GF-D8 (cell line): ENCODE results near the gene GPS1.

Source experiments
- DNase-seq: peaks from one replicate; lab custom pipeline; 2025; lab: John Stamatoyannopoulos, UW

Gene GPS1

DNA sequence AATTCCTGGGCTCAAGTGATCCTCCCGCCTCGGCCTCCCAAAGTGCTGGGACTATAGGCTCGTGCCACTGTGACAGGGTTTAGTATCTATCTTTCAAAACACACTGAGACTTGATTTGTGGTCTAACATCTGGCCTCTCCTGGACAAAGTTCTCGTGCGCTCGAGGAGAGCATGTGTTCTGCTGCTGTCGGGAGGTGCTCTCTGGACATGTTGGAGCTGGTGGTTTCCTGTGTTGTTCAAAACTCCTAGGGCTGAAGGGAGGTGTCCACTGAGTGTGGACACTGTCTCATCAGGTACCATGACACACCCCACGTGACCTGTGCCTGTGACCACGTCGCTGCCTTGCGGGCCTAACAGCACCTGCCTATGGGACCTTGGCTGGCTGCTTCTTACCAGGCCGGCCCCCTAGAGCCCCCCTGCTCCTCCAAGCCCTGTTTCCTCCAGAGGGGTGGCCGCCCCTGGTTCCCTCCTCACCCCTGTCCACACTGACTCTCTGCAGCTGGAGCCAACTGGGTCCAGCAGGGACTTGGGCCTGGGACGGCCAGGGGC is 5.7 kb upstream of the GPS1 start:
- DNase-seq = no peak

DNA sequence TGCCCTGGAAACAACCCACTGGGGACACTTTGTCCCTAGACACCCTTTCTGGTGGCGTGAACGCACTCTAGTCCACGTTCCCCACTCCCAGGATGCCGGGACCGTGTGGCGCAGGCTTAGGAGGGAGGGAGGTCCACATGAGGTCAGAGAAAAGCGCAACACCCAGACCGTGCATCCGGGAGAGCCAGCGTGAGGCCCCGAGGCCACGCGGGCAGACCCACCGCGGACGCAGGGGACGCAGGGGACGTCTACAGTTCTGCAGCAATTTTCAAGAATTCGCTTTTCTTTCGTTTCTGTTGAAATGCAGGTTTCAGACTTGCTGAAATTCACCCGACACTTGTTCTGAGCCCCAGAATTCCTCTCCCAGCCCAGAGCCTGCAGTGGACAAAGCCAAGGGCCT is 4.8 kb upstream of the GPS1 start:
- DNase-seq = no peak

DNA sequence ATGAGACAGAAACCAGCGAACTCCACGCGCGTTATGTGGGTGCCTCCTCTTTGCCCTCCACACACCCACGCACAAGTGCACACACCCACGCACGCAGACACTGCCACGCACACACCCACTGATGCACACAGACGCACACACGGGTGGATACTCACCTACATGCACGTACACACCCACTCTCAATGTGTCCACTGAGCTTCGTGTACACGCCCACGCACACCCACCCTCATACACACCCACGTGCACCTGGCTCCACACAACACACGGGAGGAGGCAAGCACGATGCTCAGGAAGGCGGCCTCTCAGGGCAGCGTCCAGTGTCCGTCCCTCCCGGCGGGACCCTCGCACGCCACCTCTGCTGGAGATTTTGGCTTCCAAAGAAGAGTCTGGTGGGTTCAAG is 4.3 kb upstream of the GPS1 start:
- DNase-seq = no peak

DNA sequence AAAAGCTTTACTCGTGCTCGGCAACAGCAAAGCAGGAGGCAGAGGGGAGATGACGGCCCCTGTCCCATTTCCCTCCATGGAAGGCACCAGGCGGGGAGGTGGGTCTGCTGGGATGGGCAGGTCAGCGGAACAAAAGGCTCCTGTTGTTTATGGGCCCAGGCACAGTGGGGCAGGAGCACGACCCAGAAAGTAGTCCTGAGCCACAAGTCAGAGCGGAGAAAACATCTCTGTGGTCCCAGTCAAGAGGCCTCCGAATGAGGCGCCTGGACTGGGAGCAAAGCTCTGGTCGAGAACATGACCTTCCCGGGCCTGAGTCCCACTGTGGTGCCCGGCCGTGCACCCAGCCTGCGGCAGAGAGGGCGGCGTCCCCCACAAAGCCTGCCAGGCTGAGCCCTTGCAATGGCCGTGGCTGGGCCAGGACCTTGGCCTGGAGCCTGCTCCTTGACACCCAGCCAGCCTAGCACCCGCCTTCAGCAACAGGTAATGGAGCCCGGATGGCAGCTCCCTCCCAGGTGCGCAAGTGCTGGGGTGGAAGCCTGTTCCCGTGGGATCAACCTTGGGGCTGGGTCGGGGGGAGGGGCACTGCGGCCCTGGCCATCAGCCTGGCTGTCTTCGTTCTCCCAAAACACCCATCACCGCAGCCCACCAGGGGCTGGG is 3.7 kb upstream of the GPS1 start:
- no peak for DNase-seq

DNA sequence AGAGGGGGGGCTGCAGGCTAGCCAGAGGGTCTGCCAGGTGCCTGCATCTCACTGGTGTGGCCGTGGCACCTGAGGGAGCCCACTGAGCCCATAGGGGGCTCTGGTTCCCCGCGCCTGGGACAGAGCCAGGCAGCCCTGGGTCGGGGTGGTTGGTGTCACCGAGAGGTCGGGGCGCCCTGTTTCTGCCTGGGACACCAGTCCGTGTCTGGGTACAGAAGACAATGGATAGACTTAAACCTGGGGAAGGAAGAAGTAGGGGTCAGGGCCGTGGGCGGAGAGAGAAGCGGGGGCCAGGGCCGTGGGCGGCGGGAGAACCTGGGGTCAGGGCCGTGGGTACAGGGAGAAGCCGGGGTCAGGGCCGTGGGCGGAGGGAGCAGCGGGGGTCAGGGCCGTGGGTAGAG is 3.1 kb upstream of the GPS1 start:
- no peak for DNase-seq

DNA sequence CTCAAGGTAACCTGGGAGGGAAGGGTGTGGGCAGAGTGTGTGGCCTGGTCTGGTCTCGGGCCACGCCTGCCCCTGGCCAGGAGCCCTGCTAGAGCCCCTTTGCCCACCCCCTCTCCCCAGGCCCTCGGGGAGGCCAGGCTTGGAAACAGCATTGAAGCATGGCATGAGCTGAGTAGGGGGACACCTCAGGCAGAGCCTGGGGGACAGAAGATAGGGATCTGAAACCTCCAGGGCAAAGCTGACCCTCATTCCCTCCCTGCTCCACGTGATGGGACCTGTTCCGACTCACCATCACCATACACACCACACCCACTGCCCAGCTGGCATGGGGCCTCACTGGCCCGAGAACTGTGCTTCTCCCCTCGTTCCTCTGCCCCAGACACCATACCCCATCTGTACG is 2.6 kb upstream of the GPS1 start:
- no peak for DNase-seq

DNA sequence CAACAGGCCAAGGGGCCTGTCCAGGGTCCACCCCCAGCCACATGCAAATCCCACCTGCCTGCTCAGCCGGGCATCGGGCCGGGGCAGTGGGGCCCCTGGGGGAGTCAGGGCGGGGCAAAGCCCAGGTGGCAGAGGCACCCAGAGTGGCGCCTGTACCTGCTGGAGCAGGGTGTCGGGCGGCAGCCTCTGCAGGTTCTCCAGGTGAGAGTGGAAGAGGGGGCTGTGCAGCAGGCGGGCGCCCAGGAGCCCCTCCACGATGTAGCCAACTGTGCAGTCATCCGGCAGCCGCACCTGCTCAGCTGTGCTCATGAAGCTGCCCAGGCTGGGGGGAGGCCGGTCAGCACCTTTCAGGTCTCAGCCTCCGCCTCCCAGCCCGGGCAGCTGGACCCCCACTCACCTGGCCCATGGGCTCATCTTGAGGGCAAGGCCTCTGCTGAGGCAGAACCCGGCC is 2.2 kb upstream of the GPS1 start:
- no peak for DNase-seq

DNA sequence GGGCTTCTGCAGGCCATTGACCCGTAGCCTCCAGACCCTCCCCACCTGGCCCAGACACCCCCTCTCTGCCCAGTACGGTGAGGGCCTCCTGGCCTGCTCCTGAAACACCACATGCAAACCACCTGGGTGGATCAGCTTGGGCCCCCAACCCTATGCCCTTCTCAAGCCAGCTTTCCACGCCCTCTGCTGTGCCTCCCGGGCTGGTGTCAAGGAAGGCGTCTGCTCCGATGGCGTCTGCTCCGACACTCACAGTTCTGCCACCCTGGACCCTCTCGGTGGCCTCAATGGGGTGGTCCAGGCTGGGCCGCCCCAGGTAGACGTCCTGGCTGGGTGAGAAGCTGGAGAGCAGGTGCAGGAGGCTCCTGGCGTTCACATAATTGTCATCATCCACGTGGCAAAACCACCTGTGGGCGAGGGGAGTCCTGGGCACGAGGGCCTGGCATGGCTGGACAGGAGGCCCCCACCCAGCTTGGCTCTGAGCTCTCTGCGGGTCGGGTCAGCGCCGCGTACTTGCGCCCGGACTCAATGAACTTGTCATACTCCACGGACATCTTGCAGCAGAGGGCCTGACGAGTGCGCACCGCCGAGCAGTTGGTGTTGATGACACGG is 1.4 kb upstream of the GPS1 start:
- no peak for DNase-seq

DNA sequence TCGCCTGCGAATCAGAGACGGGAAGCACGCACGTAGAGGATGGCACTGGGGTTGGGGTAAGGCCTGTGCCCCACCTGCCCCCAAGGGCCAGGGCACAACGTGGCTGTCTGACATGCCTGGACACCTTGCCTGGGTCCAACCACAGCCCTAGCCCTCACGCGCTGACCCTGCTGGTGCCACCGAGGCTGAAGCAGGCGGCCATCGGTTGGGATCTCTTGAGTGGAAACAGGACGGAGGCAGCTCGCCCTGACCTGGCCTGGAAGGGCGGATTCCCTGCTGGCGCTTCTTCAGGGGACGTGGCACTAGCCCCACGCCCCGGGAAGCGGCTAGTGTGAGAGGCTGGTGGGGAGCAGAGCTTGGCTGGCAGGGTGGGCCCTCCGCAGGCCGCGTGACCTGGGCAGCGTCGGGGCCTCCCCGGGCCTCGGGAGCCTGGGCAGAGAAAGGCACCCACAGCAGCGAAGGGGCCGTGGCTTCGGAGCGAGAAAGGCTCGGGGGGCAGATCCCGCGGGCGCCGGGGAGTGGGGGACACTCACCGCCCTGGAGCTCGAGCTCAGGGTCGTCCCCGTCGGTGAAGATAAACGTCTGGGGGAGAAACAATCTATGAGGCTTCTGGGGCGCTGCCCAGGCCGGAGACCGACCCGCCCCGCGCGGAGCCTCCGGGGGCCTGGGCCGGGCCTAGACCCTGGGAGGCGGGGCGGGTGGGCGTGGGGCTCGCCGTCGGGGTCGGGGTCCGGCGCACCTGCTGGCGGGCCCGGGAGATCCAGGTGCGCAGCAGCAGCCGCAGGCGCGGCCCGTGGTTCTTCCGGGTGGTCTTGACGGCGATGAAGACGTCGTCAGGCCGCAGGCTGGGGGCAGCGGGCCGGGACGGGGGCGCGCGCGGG is 697 bp upstream of the GPS1 start:
- no peak for DNase-seq

DNA sequence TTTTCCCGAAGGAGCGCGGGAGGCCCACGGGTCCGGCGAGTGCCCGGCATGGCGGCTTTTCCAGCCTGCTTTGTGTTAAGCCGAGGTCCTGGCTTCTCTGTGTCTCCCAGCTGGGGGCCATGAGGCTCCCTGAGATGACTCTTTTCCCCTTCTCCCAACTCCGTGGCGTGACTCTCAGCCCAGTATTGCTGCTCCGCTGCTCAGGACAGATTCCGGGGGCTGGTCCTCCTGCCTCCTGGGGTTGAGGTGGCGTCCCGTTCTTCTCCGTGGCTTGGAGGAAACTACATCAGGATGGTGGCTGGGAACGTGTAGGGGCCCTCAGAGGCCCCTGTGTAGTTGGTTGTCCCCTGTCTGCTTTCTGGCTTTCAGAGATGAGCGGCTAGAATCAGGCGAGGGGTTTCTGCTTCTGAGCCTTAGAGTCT is 951 bp downstream of the GPS1 start:
- DNase-seq = no peak

DNA sequence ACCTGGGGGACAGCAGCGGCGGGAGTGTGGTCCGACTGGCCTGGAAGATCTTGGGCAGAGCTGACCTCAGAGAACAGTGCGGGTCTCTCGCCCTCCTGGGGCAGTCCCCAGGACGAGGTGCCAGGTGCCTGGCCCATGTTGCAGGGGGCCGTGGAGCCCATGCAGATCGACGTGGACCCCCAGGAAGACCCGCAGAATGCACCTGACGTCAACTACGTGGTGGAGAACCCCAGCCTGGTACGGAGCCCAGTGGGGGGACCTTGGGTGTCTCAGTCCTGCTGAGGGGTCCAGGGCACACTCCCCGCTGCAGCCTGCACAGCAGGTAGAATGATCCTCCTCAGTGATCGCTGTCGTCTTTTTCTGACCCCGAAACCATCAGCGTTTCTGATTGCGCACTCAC is 1.4 kb downstream of the GPS1 start:
- no peak for DNase-seq

DNA sequence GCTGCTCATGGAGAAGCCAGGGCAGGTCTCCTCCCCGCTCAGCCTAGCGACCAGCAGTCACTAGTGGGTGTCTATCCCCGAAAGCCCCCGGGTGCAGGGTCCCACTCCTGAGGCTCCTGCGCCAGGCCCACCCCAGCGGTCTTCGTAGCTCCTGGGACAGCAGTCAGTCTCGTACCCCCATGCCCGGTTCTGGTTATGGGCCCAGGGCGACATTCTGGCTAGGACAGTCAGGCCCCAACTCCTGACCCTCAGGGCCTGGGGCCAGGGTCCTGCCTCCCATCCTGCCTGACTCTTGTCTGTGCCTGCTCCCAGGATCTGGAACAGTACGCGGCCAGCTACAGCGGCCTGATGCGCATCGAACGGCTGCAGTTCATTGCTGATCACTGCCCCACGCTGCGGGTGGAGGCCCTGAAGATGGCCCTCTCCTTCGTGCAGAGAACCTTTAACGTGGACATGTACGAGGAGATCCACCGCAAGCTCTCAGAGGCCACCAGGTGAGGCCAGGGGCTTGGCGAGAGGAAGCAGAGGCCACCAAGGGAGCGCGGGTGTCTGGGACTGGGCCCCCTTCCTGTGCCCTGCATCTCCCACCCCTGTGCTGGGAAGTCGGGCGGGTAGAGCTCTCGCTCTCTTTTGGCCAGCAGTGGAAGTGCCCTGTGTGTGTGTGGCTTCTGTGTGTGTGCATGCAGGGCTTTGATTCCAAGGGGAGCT is 2.0 kb downstream of the GPS1 start:
- no peak for DNase-seq

DNA sequence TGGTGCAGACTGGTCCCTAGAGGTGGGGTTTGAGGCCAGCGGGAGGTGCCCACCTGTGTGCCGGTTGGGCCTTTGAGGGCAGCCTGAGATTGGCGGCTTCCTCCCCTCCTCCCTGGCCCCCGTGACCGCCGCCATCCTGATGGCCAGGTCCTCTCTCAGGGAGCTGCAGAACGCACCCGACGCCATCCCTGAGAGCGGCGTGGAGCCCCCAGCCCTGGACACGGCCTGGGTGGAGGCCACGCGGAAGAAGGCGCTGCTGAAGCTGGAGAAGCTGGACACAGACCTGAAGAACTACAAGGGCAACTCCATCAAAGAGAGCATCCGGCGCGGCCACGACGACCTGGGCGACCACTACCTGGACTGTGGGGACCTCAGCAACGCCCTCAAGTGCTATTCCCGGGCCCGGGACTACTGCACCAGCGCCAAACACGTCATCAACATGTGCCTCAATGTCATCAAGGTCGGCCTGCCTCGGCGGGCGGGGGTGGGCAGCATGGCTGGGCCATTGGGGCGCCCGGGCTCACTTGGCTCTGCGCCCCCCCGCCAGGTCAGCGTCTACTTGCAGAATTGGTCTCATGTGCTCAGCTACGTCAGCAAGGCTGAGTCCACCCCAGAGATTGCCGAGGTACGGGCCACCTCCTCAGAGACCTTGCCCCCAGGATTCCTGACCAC is 2.8 kb downstream of the GPS1 start:
- DNase-seq = no peak

DNA sequence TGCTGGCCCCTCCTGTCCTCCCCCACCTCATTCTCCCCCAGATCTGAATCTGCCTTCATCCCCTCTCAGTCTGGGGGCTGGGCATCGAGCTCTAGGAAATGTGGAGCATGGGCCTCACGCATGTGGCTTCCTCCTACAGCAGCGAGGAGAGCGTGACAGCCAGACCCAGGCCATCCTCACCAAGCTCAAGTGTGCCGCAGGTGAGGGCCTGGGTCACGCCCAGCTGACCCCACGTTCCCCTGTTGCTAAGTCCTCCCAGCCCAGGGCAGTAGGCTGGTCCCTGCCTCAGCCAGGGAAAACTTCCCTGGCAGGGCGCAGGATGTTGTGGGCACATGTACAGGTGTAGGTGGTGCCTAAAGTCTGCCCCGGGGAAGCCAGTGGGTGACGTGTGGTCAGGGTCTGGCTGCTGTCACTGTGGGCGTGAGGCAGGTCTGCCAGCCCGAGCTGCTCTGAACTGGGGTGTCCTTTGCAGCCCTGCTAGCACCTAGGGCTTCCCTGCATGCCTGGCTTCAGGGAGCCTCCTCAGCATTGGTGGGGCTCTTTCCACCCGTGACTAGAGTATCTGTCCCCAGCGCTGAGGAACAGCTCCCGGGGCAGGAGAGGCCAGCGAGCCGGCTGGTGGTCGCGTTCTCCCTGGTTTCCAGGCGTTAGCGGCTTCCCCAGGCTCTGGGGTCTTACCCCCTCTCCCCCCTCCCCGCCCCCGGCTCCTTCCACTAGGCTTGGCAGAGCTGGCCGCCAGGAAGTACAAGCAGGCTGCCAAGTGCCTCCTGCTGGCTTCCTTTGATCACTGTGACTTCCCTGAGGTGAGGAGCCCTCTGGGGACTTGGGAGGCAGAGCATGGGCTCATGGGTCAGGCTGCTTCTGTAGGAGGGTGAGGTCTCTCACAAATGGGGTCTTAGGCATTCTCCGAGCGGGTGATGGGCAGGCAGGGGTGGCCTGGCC is 3.6 kb downstream of the GPS1 start:
- no peak for DNase-seq

DNA sequence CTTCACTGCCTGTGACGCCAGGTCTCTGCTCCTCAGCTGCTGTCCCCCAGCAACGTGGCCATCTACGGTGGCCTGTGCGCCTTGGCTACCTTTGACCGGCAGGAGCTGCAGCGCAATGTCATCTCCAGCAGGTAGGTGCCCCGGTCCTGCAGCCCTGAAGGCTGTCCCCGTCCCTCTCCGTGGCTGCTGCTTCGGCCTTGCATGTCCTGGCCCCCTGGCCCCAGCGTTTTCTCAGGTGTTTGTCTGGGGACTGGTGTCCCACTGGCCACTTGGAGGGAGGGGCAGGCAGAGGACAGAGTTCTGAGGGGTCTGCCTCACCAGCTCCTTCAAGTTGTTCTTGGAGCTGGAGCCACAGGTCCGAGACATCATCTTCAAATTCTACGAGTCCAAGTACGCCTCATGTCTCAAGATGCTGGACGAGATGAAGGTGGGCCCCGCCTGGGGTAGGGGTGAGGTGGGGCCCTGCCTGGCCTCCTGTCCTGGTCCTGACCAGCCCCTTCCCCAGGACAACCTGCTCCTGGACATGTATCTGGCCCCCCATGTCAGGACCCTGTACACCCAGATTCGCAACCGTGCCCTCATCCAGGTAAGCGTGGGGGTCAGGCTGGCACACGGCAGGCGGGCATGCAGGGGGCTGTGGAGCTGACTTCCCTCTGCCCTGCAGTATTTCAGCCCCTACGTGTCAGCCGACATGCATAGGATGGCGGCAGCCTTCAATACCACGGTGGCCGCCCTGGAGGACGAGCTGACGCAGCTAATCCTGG is 4.4 kb downstream of the GPS1 start:
- no peak for DNase-seq

DNA sequence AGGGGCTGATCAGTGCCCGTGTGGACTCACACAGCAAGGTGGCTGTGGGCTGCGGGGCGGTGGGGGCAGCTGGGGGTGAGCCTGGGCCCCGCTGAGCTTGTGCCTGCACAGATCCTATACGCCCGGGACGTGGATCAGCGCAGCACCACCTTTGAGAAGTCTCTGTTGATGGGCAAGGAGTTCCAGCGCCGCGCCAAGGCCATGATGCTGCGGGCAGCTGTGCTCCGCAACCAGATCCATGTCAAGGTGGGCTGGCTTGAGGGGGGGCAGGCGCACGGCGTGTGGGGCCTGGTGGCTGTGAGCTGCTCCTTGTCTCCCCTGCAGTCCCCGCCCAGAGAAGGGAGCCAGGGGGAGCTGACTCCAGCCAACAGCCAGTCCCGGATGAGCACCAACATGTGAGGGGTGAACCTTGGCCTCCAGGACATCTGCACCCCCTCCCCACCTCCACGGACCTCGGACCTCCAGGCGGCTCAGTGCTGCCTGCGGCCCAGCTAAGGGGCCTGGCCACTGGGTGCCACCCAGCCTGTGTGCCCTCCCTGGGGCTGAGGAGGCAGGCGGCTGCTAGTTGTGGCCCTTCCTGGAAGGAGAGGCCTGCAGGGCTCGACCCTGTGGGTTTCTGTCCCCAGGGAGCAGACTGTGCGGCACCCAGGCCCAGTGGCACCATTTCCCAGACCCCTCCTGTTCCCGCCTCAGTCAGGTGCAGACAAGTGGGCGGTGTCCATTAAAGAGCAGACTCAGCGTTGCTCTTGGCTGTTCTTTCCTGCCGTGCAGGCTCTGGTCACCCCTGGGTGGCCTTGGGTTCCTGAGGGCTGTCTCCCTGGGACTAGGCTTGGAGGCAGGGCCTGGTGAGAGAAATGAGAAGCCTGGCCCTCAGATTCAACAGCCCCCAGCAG is 5.3 kb downstream of the GPS1 start:
- no peak for DNase-seq

DNA sequence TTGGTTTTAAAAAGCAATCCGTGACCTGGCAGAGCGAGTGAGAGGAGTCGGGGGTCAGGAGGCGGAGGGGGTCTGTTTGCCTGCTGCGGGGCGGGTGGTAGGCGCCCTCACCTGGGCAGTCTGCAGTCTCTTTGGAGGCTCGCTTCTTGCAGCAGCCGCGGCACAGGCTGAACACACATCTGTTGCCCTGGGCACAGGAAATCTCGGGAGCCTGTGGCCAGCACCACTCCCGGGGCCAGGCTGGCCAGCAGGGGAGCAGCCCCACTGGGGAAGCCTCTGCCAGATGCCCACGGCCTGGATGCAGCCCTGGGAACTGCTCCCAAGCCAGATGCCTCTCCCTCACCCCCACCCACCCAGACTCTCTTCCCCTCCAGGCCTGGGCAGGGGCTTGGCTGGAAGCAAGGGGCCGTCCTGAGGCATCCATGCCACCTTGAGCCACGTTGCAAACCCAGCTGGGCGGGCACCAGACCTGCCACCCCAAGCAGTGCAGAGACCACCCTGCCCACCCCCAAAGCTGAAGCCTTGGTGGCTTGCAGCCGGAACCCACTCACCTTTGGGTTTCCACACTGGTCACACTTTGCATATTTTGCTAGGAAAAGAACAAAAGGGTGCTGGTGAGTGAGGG is 6.6 kb downstream of the GPS1 start:
- no peak for DNase-seq

DNA sequence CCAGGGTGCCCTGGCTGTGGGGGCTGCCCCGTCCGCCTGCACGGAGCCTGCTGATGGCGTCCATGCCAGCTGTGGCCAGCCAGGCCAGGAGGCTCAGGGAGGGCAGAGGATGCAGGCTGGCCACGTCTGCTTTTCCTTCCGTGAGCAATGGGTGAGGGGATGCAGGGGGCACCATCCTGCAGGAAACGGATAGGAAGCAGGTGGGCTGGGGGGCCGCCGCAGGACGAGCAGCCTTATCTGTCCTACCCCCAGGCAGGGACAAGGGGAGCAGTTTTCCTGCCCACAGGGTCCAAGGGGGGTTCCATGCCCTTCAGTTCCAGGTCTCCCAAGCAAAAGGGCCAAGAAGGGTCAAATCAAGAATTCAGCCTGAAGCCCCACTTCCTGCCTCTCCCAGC is 7.2 kb downstream of the GPS1 start:
- DNase-seq = no peak
